ENCODE measurements around the gene ATP2A1. TPM values are rescaled to one million over a fixed set of nuclear protein-coding genes. Genes with fewer than 3 reads are reported as not detected.

The ATP2A1 gene
- total and polyA plus RNA-seq, 4 donors = 0.34 to 0.92 (median 0.44) TPM

DNA sequence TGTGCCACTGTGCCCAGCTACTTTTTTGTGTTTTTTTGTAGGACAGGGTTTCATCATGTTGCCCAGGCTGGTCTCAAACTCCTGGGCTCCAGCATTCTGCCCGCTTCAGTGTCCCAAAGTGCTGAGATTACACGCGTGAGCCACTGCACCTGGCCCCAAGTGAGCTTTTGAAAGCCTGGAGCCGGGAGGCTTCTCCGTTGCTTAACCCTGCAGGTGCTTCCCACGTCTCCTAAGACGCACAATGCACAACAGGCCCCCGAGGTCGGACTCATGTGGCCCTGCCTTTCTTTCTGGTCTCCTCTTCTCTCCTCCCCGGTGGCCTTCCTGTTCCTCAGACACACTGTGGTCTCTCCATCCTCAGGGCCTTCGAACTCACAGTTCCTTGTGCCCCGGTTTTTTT is 34.3 kb downstream of the ATP2A1 start:
- DNase-seq (no peak), ATAC-seq (ENCODE audit: insufficient read depth, low FRiP score) (no peak)
- Histone ChIP-seq H3K27ac (ENCODE audit: low read depth in 1 of 2, low read length in 1 of 2) (no peak overlapping the region), H3K27me3 (ENCODE audit: control insufficient read depth in 3 of 3, insufficient read depth in 3 of 3, low read length in 2 of 3) (no peaks in the 10 kb centered on the region), H3K36me3 (ENCODE audit: control insufficient read depth in 4 of 4, insufficient read depth in 4 of 4, low read length in 4 of 4) (peaks cover 5 to 42% (median 13%) of the 10 kb centered on the region in 4 donors), H3K9me3 (ENCODE audit: control insufficient read depth in 4 of 4, insufficient read depth in 3 of 4, low read length in 3 of 4) (no peaks in the 10 kb centered on the region), H3K4me3 (no peak overlapping the region), H3K9ac (ENCODE audit: insufficient read depth in 1 of 2, low read length in 2 of 2) (no peak overlapping the region), H3K4me1 (ENCODE audit: control insufficient read depth in 5 of 5, insufficient read depth in 5 of 5, low read length in 5 of 5) (no peaks in the 10 kb centered on the region)
- WGBS, 2 donors = 89 to 90% methylated on average over 12 of the region's 12 CpGs
- TF ChIP-seq, protein P1, sequence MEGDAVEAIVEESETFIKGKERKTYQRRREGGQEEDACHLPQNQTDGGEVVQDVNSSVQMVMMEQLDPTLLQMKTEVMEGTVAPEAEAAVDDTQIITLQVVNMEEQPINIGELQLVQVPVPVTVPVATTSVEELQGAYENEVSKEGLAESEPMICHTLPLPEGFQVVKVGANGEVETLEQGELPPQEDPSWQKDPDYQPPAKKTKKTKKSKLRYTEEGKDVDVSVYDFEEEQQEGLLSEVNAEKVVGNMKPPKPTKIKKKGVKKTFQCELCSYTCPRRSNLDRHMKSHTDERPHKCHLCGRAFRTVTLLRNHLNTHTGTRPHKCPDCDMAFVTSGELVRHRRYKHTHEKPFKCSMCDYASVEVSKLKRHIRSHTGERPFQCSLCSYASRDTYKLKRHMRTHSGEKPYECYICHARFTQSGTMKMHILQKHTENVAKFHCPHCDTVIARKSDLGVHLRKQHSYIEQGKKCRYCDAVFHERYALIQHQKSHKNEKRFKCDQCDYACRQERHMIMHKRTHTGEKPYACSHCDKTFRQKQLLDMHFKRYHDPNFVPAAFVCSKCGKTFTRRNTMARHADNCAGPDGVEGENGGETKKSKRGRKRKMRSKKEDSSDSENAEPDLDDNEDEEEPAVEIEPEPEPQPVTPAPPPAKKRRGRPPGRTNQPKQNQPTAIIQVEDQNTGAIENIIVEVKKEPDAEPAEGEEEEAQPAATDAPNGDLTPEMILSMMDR (IDR thresholded peaks at IDR 0.05; ENCODE audit: control extremely low read depth, extremely low read depth) = no peak

DNA sequence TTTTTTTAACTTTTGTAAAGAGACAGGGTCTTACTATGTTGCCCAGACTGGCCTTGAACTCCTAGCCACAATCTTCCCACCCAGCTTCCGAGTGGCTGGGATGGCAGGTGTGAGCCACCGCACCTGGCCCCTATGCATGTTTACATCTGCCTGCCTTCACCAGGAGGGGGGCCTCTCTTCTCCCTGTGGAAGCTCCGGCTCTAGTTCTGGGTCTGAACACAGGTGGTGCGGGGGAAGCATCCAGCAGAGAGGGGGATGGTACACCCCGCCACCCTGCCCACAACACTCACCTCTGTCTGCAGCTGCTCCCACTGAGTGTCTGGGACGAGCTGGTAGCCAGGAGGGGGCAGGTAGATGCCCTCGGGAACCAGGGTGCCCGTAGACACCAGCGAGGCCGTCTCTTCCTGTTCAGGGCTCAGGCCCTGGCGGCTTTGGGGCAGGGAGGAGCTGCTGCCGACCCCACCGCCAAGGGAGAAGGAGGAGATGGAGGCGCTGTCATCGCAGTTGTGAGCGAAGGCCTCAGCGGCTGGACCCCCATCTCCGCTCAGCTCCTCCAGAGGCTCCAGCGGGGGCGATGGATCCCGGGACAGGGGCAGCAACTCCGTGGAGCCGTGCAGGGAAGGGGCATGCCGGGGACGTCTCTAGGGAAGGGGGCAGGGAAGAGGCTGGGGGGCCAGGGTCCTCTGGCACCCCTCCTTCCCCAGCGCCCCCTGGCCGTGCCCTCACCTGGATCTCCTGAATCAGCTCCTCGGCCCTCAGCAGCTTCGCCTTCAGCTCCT is 35.8 kb downstream of the ATP2A1 start:
- Histone ChIP-seq H3K9ac (ENCODE audit: insufficient read depth in 1 of 2, low read length in 2 of 2) (no peak overlapping the region), H3K4me1 (ENCODE audit: control insufficient read depth in 5 of 5, insufficient read depth in 5 of 5, low read length in 5 of 5) (no peaks in the 10 kb centered on the region), H3K9me3 (ENCODE audit: control insufficient read depth in 4 of 4, insufficient read depth in 3 of 4, low read length in 3 of 4) (no peaks in the 10 kb centered on the region), H3K4me3 (no peak overlapping the region), H3K36me3 (ENCODE audit: control insufficient read depth in 4 of 4, insufficient read depth in 4 of 4, low read length in 4 of 4) (peaks cover 11 to 44% (median 12%) of the 10 kb centered on the region in 4 donors), H3K27me3 (ENCODE audit: control insufficient read depth in 3 of 3, insufficient read depth in 3 of 3, low read length in 2 of 3) (no peaks in the 10 kb centered on the region), H3K27ac (ENCODE audit: low read depth in 1 of 2, low read length in 1 of 2) (no peak overlapping the region)
- whole genome bisulfite sequencing, 2 donors = 94% methylated on average over 29 of the region's 29 CpGs
- DNase-seq (no peak), ATAC-seq (ENCODE audit: insufficient read depth, low FRiP score) (no peak)
- TF ChIP-seq, protein P1 (IDR thresholded peaks at IDR 0.05; ENCODE audit: control extremely low read depth, extremely low read depth) = no peak

DNA sequence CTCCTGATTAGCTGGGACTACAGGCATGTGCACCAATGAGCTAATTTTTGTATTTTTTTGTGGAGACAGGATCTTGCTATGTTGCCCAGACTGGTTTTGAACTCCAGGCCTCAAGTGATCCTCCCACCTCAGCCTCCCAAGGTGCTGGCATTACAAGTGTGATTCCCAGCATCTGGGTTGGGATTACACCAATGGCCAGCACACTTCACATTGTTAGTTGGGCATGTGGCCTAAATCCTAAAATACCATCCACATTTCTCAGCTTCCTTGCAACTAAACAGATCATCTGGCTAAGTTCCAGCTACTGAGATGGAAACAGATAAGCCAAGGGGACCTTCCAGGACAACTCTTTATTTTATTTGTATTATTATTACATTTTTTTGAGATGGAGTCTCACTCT is 36.9 kb downstream of the ATP2A1 start:
- no peak overlapping the region for H3K27ac ChIP-seq (ENCODE audit: low read depth in 1 of 2, low read length in 1 of 2)
- ATAC-seq (ENCODE audit: insufficient read depth, low FRiP score) (no peak), DNase-seq (no peak)
- H3K27me3 ChIP-seq (ENCODE audit: control insufficient read depth in 3 of 3, insufficient read depth in 3 of 3, low read length in 2 of 3) = no peaks in the 10 kb centered on the region
- no peak overlapping the region for H3K9ac ChIP-seq (ENCODE audit: insufficient read depth in 1 of 2, low read length in 2 of 2)
- H3K36me3 ChIP-seq (ENCODE audit: control insufficient read depth in 4 of 4, insufficient read depth in 4 of 4, low read length in 4 of 4) = peaks cover 11 to 48% (median 14%) of the 10 kb centered on the region in 4 donors
- H3K4me1 ChIP-seq (ENCODE audit: control insufficient read depth in 5 of 5, insufficient read depth in 5 of 5, low read length in 5 of 5) = no peaks in the 10 kb centered on the region
- TF ChIP-seq, protein P1 (IDR thresholded peaks at IDR 0.05; ENCODE audit: control extremely low read depth, extremely low read depth) = no peak
- H3K4me3 ChIP-seq = no peak overlapping the region
- no peaks in the 10 kb centered on the region for H3K9me3 ChIP-seq (ENCODE audit: control insufficient read depth in 4 of 4, insufficient read depth in 3 of 4, low read length in 3 of 4)
